GM10248 (cell line): ENCODE data around the gene PHF11.

Experiments used
- CTCF ChIA-PET: fragments of 300-600 bp; sonication (Branson Sonifier 250); formaldehyde crosslinking; extraction: SDS; loops from one replicate; lab custom pipeline; 2021; ENCODE audit warnings: antibody characterized with exemption; lab: Yijun Ruan, JAX
- POLR2A ChIA-PET: fragments of 350-650 bp; sonication (Branson Sonifier 250); formaldehyde crosslinking; extraction: SDS; loops from one replicate; lab custom pipeline; 2020; ENCODE audit warnings: antibody characterized with exemption; lab: Yijun Ruan, JAX
- DNase-seq: peaks from one replicate; pipeline ENCODE4 v3.0.0; 2012; ENCODE audit errors: extremely low spot score
- TF ChIP-seq, protein P1 (sequence below): IDR thresholded peaks from 2 replicates; pipeline ENCODE4 v1.5.1; 2012; ENCODE audit warnings: mild to moderate bottlenecking, low read depth; ENCODE audit errors: extremely low read depth, missing control alignments, control extremely low read depth

Gene PHF11

DNA sequence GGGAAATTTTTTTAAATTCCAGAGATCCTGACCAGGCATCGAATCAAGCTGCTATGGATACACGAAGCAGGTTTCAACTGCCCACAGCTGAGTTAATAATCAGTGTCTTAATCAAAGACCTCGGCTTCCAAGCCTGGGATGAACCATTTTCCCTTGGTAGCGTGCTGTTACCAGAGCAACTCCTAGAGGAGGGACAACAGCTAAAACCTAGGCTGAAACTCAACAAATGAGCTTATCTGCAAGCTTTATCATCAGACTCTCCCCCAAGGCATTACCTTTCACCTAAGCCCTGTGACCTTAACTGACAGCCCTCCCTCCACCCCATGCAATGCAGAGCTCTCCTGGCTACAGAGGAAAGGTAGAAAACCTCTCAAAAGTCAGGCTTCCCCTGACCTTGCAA, 49.9 kb downstream of the PHF11 start:
- TF ChIP-seq, protein P1, sequence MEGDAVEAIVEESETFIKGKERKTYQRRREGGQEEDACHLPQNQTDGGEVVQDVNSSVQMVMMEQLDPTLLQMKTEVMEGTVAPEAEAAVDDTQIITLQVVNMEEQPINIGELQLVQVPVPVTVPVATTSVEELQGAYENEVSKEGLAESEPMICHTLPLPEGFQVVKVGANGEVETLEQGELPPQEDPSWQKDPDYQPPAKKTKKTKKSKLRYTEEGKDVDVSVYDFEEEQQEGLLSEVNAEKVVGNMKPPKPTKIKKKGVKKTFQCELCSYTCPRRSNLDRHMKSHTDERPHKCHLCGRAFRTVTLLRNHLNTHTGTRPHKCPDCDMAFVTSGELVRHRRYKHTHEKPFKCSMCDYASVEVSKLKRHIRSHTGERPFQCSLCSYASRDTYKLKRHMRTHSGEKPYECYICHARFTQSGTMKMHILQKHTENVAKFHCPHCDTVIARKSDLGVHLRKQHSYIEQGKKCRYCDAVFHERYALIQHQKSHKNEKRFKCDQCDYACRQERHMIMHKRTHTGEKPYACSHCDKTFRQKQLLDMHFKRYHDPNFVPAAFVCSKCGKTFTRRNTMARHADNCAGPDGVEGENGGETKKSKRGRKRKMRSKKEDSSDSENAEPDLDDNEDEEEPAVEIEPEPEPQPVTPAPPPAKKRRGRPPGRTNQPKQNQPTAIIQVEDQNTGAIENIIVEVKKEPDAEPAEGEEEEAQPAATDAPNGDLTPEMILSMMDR, result no peak
- no peak for DNase-seq
- CTCF ChIA-PET, result interaction anchor here (0.8 kb wide), 1 partner anchor 29 kb away, joined by 3 read pairs; no protein-coding TSS in a partner anchor
- POLR2A ChIA-PET, result no interaction called here

DNA sequence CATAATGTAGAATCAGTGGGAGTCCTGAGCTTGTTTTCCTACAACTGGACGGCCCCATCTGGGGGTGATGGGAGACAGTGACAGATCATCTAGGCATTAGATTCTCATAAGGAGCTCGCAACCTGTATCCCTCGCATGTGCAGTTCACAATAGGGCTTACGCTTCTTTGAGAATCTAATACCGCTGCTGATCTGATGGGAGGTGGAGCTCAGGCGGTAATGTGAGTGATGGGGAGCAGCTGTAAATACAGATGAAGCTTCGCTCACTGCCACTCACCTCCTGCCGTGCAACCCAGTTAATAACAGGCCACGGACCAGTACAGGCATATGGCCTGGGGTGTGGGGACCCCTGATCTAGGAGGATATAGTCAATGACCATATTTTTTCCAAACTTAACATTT, 50.8 kb downstream of the PHF11 start:
- no peak for DNase-seq
- TF ChIP-seq, protein P1, result no peak
- ChIA-PET POLR2A (no interaction called here), CTCF (interaction anchor here (1.0 kb wide), 1 partner anchor 18 kb away, joined by 3 read pairs; no protein-coding TSS in a partner anchor)

DNA sequence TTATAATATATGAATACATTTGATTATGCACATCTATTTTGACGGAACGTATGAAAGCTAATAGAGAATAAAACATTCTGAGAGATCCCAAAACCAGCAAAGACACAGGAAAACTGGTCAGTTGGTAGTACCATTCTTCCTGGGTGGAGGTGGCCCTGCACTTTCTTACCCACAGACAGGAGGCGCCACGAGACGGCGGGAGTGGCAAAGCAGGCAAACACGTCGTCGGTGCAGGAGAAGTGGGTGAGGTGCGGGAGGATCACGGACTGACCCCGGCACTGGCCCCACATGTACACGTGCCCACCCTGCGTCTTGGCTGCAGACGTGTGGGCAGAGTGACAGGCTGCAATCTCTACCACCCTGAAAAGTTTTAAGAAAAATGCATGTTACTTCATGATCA, 53.5 kb downstream of the PHF11 start:
- ChIA-PET POLR2A (no interaction called here), CTCF (interaction anchor here (1.1 kb wide), 1 partner anchor 55 kb away, joined by 3 read pairs; no protein-coding TSS in a partner anchor)
- DNase-seq, result no peak
- TF ChIP-seq, protein P1, result no peak

DNA sequence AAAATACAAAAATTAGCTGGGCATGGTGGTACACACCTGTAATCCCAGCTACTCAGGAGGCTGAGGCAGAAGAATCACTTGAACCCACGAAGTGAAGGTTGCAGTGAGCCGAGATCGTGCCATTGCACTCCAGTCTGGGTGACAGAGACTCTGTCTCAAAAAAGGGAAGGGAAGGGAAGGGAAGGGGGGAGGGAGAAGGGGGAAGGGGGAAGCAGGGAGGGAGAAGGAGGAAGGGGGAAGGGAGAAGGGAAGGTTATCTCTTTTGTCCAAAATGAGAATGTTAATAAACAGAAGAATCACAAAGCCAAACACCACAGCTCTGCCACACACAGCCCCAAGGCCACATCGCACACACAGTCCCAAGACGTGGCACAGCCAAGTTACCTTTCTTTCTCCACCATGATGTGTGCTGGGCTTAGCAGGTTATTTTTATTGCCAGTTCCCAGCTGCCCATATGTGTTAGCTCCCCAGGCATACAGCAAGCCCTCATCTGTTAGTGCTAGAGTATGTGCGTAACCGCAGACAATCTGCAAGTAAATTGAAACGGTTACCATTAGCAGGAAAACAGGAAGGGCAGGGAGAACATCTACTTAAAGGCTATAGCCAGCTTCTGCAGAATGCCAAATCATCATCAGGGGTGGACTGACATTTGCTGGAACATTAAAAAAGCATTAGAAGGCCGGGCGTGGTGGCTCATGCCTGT, 55.3 kb downstream of the PHF11 start:
- TF ChIP-seq, protein P1, result no peak
- no peak for DNase-seq
- ChIA-PET POLR2A (no interaction called here), CTCF (no interaction called here)

DNA sequence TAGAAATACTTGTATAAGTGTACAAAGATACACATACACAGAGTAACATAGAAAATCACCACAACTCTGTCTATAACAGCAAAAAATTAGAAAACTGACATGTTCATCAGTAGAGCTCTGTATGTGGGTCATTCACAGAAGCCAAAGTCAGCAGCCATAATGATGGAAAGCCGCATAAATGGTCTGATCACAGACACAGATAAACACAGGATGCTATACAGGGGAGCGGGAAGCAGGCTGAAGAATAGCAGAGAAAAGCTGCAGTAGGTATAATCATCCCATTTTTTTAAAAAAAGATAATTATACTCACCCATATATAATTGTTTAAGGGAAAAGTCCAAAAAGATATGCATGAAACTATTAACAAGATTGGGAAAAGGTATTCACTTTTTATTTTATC, 58.1 kb downstream of the PHF11 start:
- no peak for DNase-seq
- ChIA-PET POLR2A (no interaction called here), CTCF (interaction anchor here (1.8 to 2.0 kb wide), 2 partner anchors 32 kb away, joined by 6 read pairs; no protein-coding TSS in a partner anchor)
- TF ChIP-seq, protein P1, result no peak

DNA sequence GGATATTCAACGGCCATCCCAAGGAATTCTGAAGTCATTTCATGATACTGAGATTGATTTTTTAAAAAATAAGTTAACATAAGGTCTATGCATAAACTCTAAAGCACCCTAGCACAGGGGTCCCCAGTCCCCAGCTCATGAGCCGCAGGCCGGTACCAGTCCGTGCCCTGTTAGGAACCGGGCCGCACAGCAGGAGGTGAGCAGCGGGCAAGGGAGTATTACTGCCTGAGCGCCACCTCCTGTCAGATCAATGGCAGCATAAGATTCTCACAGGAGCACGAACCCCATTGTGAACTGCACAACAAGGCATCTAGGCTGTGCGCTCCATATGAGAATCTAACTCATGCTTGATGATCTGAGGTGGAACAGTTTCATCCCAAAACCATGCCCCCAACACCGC, 58.6 kb downstream of the PHF11 start:
- ChIA-PET POLR2A (no interaction called here), CTCF (interaction anchor here (1.8 kb wide), 1 partner anchor 32 kb away, joined by 6 read pairs; no protein-coding TSS in a partner anchor)
- DNase-seq, result no peak
- TF ChIP-seq, protein P1, result no peak
